ENCODE data around the gene SLC38A1. TPM values are rescaled to one million over a fixed set of nuclear protein-coding genes. Genes with fewer than 3 reads are reported as not detected.

SLC38A1 gene
- total and polyA plus RNA-seq, 2 experiments from 2014 or later: 79.9 to 92.0 TPM

DNA sequence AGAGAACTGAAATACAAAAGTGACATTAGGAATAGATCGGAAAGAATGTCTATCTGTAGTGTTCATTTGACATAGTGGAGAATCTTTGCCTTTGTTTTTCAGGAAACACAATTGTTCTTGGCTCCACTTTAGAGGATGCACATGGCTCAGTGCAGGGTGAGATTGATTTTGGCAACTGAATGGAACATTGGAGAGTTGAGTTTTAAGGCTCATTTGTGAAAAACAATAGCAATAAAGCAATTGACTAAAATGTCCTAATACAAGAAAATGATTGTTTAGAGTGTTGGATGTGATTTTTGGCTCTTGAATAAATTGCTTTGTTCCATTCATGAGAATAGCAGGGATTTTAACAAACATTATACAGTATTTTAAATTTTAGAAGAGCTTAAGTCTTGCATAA, 116.4 kb downstream of the SLC38A1 start:
- WGBS, 2 experiments (ENCODE audit: low coverage in 1 of 2, low lambda C conversion rate in 2 of 2, missing lambda C conversion rate in 2 of 2): 22 to 56% methylated on average over 1 of the region's 1 CpG
- Histone ChIP-seq H2AFZ (peak overlapping the region; percentile 72; the same call in 1 of the 2 replicates), H3K79me2 (ENCODE audit: insufficient read depth) (no peaks in the 10 kb centered on the region), H3K27me3 (replicated peaks; ENCODE audit: insufficient read depth) (no peaks in the 10 kb centered on the region), H3K4me3 (no peak overlapping the region), H3K9ac (no peak overlapping the region), H3K36me3 (ENCODE audit: low read depth) (0 out of 2 replicates have a peak, but pooled peaks cover 3% of the 10 kb centered on the region), H3K9me3 (ENCODE audit: low read depth) (no peaks in the 10 kb centered on the region), H3K27ac (no peak overlapping the region), H3F3A (ENCODE audit: insufficient read depth) (peaks cover 9% of the 10 kb centered on the region; the same call in 1 of the 2 replicates), H3K9me2 (ENCODE audit: insufficient read depth) (no peaks in the 10 kb centered on the region), H3K4me1 (ENCODE audit: insufficient read depth) (peaks cover 18% of the 10 kb centered on the region), H4K20me1 (ENCODE audit: insufficient read depth) (no peaks in the 10 kb centered on the region), H3K4me2 (ENCODE audit: unreplicated experiment) (no peak overlapping the region)
- DNase-seq: no peak
- in situ Hi-C loops (cut with MboI): no loop called here
- TF ChIP-seq EZH2phosphoT487 (IDR thresholded peaks at IDR 0.05; ENCODE audit: insufficient read depth, low read depth): no peak
- TF ChIP-seq EZH2 (IDR thresholded peaks at IDR 0.05; ENCODE audit: insufficient read depth, poor library complexity, severe bottlenecking): no peak

DNA sequence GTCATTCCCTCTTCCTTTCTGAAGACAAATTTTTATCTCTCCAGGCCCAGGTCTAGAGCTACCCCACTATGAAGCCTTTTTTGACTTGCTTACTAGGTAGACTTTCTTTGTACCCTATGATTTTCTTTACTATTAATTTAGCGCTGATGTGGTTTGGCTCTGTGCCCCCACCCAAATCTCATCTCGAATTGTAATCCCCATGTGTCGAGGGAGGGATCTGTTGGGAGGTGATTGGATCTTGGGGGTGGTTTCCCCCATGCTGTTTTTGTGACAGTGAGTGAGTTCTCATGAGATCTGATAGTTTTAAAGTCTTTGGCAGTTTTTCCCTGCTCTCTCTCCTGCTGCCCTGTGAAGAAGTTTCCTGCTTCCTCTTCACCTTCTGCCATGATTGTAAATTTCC, 118.1 kb downstream of the SLC38A1 start:
- DNase-seq: no peak
- WGBS, 2 experiments (ENCODE audit: low coverage in 1 of 2, low lambda C conversion rate in 2 of 2, missing lambda C conversion rate in 2 of 2): 80 to 83% methylated on average over 3 of the region's 3 CpGs
- H2AFZ ChIP-seq: no peak overlapping the region

GRCh38 chr12:46149905-46150304, 118.9 kb downstream of the SLC38A1 start:
- Histone ChIP-seq H3K9me3 (ENCODE audit: low read depth) (no peaks in the 10 kb centered on the region), H3K79me2 (ENCODE audit: insufficient read depth) (no peaks in the 10 kb centered on the region), H3K4me1 (ENCODE audit: insufficient read depth) (peaks cover 18% of the 10 kb centered on the region), H3K27me3 (replicated peaks; ENCODE audit: insufficient read depth) (no peaks in the 10 kb centered on the region), H3K4me2 (ENCODE audit: unreplicated experiment) (no peak overlapping the region), H3K4me3 (no peak overlapping the region), H3F3A (ENCODE audit: insufficient read depth) (peaks cover 9% of the 10 kb centered on the region; the same call in 1 of the 2 replicates), H3K27ac (no peak overlapping the region), H4K20me1 (ENCODE audit: insufficient read depth) (no peaks in the 10 kb centered on the region), H3K36me3 (ENCODE audit: low read depth) (no peaks in the 10 kb centered on the region), H2AFZ (no peak overlapping the region), H3K9ac (no peak overlapping the region), H3K9me2 (ENCODE audit: insufficient read depth) (no peaks in the 10 kb centered on the region)
- in situ Hi-C loops (cut with MboI): no loop called here
- TF ChIP-seq EZH2phosphoT487 (IDR thresholded peaks at IDR 0.05; ENCODE audit: insufficient read depth, low read depth) (no peak), EZH2 (IDR thresholded peaks at IDR 0.05; ENCODE audit: insufficient read depth, poor library complexity, severe bottlenecking) (no peak)
- DNase-seq: no peak
- 89 to 90% methylated on average over 1 of the region's 1 CpG for WGBS, 2 experiments (ENCODE audit: low coverage in 1 of 2, low lambda C conversion rate in 2 of 2, missing lambda C conversion rate in 2 of 2)

More for the DNA sequence above, 118.1 kb downstream of the SLC38A1 start:
- Histone ChIP-seq H3K9me3 (ENCODE audit: low read depth) (no peaks in the 10 kb centered on the region), H3K4me1 (ENCODE audit: insufficient read depth) (peaks cover 18% of the 10 kb centered on the region), H3K27me3 (replicated peaks; ENCODE audit: insufficient read depth) (no peaks in the 10 kb centered on the region), H4K20me1 (ENCODE audit: insufficient read depth) (no peaks in the 10 kb centered on the region), H3K36me3 (ENCODE audit: low read depth) (no peaks in the 10 kb centered on the region), H3F3A (ENCODE audit: insufficient read depth) (peaks cover 9% of the 10 kb centered on the region; the same call in 1 of the 2 replicates), H3K9me2 (ENCODE audit: insufficient read depth) (no peaks in the 10 kb centered on the region), H3K4me2 (ENCODE audit: unreplicated experiment) (no peak overlapping the region), H3K9ac (no peak overlapping the region), H3K4me3 (no peak overlapping the region), H3K27ac (no peak overlapping the region), H3K79me2 (ENCODE audit: insufficient read depth) (no peaks in the 10 kb centered on the region)
- TF ChIP-seq EZH2 (IDR thresholded peaks at IDR 0.05; ENCODE audit: insufficient read depth, poor library complexity, severe bottlenecking) (no peak), EZH2phosphoT487 (IDR thresholded peaks at IDR 0.05; ENCODE audit: insufficient read depth, low read depth) (no peak)
- in situ Hi-C loops (cut with MboI): no loop called here

- in situ Hi-C loops (cut with MboI): no loop called here
- H3K9ac ChIP-seq: no peak overlapping the region
- H4K20me1 ChIP-seq (ENCODE audit: insufficient read depth): no peaks in the 10 kb centered on the region
These were observed 119.8 kb downstream of the SLC38A1 start for GRCh38 chr12:46149079-46149464.

More at GRCh38 chr12:46149079-46149464, 119.8 kb downstream of the SLC38A1 start:
- no peaks in the 10 kb centered on the region for H3K9me2 ChIP-seq (ENCODE audit: insufficient read depth)
- WGBS, 2 experiments (ENCODE audit: low coverage in 1 of 2, low lambda C conversion rate in 2 of 2, missing lambda C conversion rate in 2 of 2): 93 to 95% methylated on average over 2 of the region's 2 CpGs
- no peaks in the 10 kb centered on the region for H3K27me3 ChIP-seq (replicated peaks; ENCODE audit: insufficient read depth)
- peaks cover 11% of the 10 kb centered on the region for H3K4me1 ChIP-seq (ENCODE audit: insufficient read depth)
- no peaks in the 10 kb centered on the region for H3K9me3 ChIP-seq (ENCODE audit: low read depth)
- H3K4me2 ChIP-seq (ENCODE audit: unreplicated experiment): no peak overlapping the region
- DNase-seq: no peak
- H3F3A ChIP-seq (ENCODE audit: insufficient read depth): peaks cover 7% of the 10 kb centered on the region; the same call in 1 of the 2 replicates
- H2AFZ ChIP-seq: no peak overlapping the region
- H3K79me2 ChIP-seq (ENCODE audit: insufficient read depth): no peaks in the 10 kb centered on the region
- no peak overlapping the region for H3K4me3 ChIP-seq
- no peaks in the 10 kb centered on the region for H3K36me3 ChIP-seq (ENCODE audit: low read depth)
- TF ChIP-seq EZH2phosphoT487 (IDR thresholded peaks at IDR 0.05; ENCODE audit: insufficient read depth, low read depth) (no peak), EZH2 (IDR thresholded peaks at IDR 0.05; ENCODE audit: insufficient read depth, poor library complexity, severe bottlenecking) (no peak)
- no peak overlapping the region for H3K27ac ChIP-seq
